GM12878 (cell line): Measurements from ENCODE around the gene GSG1L. TPM values are rescaled to one million over a fixed set of nuclear protein-coding genes. Genes with fewer than 3 reads are reported as not detected.

Experiments
- ATAC-seq: fragments of 200-7000 bp; cut with Tn5 transposase; 3 replicates; pipeline ENCODE4 v1.9.1; 2020; ENCODE audit warnings: mild to moderate bottlenecking, moderate library complexity
- BruUV-seq: library from RNA; stranded (reverse); fragments of 400-500 nt; replicated peaks from 2 replicates; lab custom pipeline; 2021; lab: Mats Ljungman, UMichigan
- CTCF ChIA-PET: fragments of 300-600 bp; sonication (Branson Sonifier 250); formaldehyde crosslinking; extraction: SDS; loops from one replicate; lab custom pipeline; 2021; ENCODE audit warnings: inconsistent platforms; lab: Yijun Ruan, JAX
- POLR2A ChIA-PET: fragments of 350-600 bp; formaldehyde crosslinking; extraction: SDS; loops from one replicate; lab custom pipeline; 2021; ENCODE audit warnings: inconsistent platforms; lab: Charles Lee
- RAD21 ChIA-PET: fragments of 300-600 bp; sonication (Branson Sonifier 250); formaldehyde crosslinking; loops from one replicate; lab custom pipeline; 2023; ENCODE audit warnings: antibody characterized with exemption; ENCODE audit not compliant: unreplicated experiment; lab: Charles Lee
- SMC1A ChIA-PET: fragments of 300-600 bp; sonication (Branson Sonifier 250); formaldehyde crosslinking; loops from one replicate; lab custom pipeline; 2023; ENCODE audit not compliant: unreplicated experiment, uncharacterized antibody; lab: Charles Lee
- DNase-seq: peaks from one replicate; pipeline ENCODE4 v3.0.0-alpha.2; 2011; ENCODE audit warnings: low read depth, low spot score
- FAIRE-seq: peaks from 3 replicates; lab custom pipeline; 2011; peaks lifted over from hg19 to GRCh38; lab: Jason Lieb, UNC
- H2AFZ ChIP-seq: 2 replicates; pipeline ENCODE4 v1.6.0; 2011; ENCODE audit warnings: low read depth, low read length, control low read depth; ENCODE audit not compliant: control insufficient read depth
- H3K27ac ChIP-seq: 2 replicates; pipeline ENCODE4 v1.5.1; 2011; ENCODE audit warnings: control low read depth; ENCODE audit not compliant: control insufficient read depth, insufficient read depth
- H3K27me3 ChIP-seq, 2 experiments: replicated peaks in 1 of 2; 2 replicates each; pipeline versions ENCODE4 v1.6.0 to v1.6.1; 2011; ENCODE audit warnings: low read length in 1 of 2; ENCODE audit not compliant: control insufficient read depth in 2 of 2, insufficient read depth in 2 of 2
- H3K36me3 ChIP-seq, 2 experiments: 2 replicates each; pipeline ENCODE4 v1.5.1; 2011; ENCODE audit warnings: low read length in 1 of 2; ENCODE audit not compliant: control insufficient read depth in 2 of 2, insufficient read depth in 2 of 2
- H3K4me1 ChIP-seq: 2 replicates; pipeline ENCODE4 v1.6.1; 2011; ENCODE audit warnings: mild to moderate bottlenecking, low read length, moderate library complexity, mixed read lengths; ENCODE audit not compliant: control insufficient read depth, insufficient read depth
- H3K4me2 ChIP-seq: 2 replicates; pipeline ENCODE4 v1.6.0; 2011; ENCODE audit warnings: control low read depth; ENCODE audit not compliant: control insufficient read depth, insufficient read depth
- H3K4me3 ChIP-seq: fragments of 200-600 bp; sonication (generic); 2 replicates; pipeline ENCODE4 v1.5.1; 2016
- H3K79me2 ChIP-seq: 2 replicates; pipeline ENCODE4 v1.6.0; 2011; ENCODE audit warnings: low read length; ENCODE audit not compliant: control insufficient read depth, insufficient read depth
- H3K9ac ChIP-seq: 2 replicates; pipeline ENCODE4 v1.8.0; 2011; ENCODE audit warnings: low read length, control low read depth, mixed read lengths; ENCODE audit not compliant: control insufficient read depth, insufficient read depth
- H3K9me3 ChIP-seq: replicated peaks from 3 replicates; pipeline ENCODE4 v1.5.1; 2011; ENCODE audit warnings: mild to moderate bottlenecking, low read length; ENCODE audit not compliant: control insufficient read depth, insufficient read depth
- H4K20me1 ChIP-seq: 2 replicates; pipeline ENCODE4 v1.6.0; 2011; ENCODE audit not compliant: control insufficient read depth, insufficient read depth
- BMI1 ChIP-seq: fragments of 450-650 bp; IDR thresholded peaks from 2 replicates; pipeline ENCODE4 v1.6.1; 2016; ENCODE audit warnings: mild to moderate bottlenecking, moderate library complexity, borderline replicate concordance
- CREM ChIP-seq: IDR thresholded peaks from 2 replicates; pipeline ENCODE4 v1.6.1; 2014; ENCODE audit warnings: antibody characterized with exemption, low read depth
- CTCF ChIP-seq, 3 experiments: IDR thresholded peaks in 2 of 3; conservative IDR thresholded peaks in 1 of 3; 2 replicates each; pipeline ENCODE4 v1.5.1; 2011; ENCODE audit warnings: low read depth in 3 of 3, low read length in 3 of 3, mild to moderate bottlenecking in 3 of 3, control low read depth in 2 of 3, moderate library complexity in 2 of 3, inconsistent platforms in 1 of 3, mixed read lengths in 1 of 3; ENCODE audit not compliant: control insufficient read depth in 2 of 3, insufficient read depth in 1 of 3; ENCODE audit errors: extremely low read depth in 1 of 3
- E4F1 ChIP-seq: fragments of 450-650 bp; IDR thresholded peaks from 2 replicates; pipeline ENCODE4 v1.6.1; 2018; ENCODE audit warnings: borderline replicate concordance, mild to moderate bottlenecking; ENCODE audit not compliant: partially characterized antibody
- MEF2B ChIP-seq: fragments of 450-650 bp; IDR thresholded peaks from 2 replicates; pipeline ENCODE4 v1.6.1; 2018; ENCODE audit warnings: mild to moderate bottlenecking, moderate library complexity; ENCODE audit not compliant: partially characterized antibody, poor library complexity, severe bottlenecking
- NR2F1 ChIP-seq: fragments of 450-650 bp; conservative IDR thresholded peaks from 2 replicates; pipeline ENCODE4 v1.6.1; 2017; ENCODE audit warnings: mild to moderate bottlenecking
- NRF1 ChIP-seq: conservative IDR thresholded peaks from 2 replicates; pipeline ENCODE4 v1.6.1; 2011; ENCODE audit warnings: mild to moderate bottlenecking, low read depth, low read length, improper control_type of control experiment
- PML ChIP-seq: IDR thresholded peaks from 2 replicates; pipeline ENCODE4 v1.6.1; 2012; ENCODE audit warnings: low read length, inconsistent platforms
- POLR2AphosphoS5 ChIP-seq: IDR thresholded peaks from 2 replicates; pipeline ENCODE4 v1.6.1; 2011; ENCODE audit warnings: mild to moderate bottlenecking, low read length, inconsistent platforms
- RAD21 ChIP-seq: IDR thresholded peaks from 2 replicates; pipeline ENCODE4 v1.6.1; 2011; ENCODE audit warnings: mild to moderate bottlenecking, low read depth, low read length, moderate library complexity; ENCODE audit not compliant: insufficient read depth
- RB1 ChIP-seq: fragments of 450-650 bp; formaldehyde crosslinking; IDR thresholded peaks from 2 replicates; pipeline ENCODE4 v1.6.1; 2017; ENCODE audit warnings: mild to moderate bottlenecking, borderline replicate concordance
- RCOR1 ChIP-seq: conservative IDR thresholded peaks from 2 replicates; pipeline ENCODE4 v1.6.1; 2012; ENCODE audit warnings: low read depth, low read length, improper control_type of control experiment
- RELA ChIP-seq: fragments of 450-650 bp; IDR thresholded peaks from 2 replicates; pipeline ENCODE4 v1.8.0; 2014; ENCODE audit warnings: borderline replicate concordance; ENCODE audit not compliant: partially characterized antibody
- SUPT20H ChIP-seq: IDR thresholded peaks from 2 replicates; pipeline ENCODE4 v1.6.1; 2011; ENCODE audit warnings: low read depth, mild to moderate bottlenecking, low read length, moderate library complexity, borderline replicate concordance; ENCODE audit not compliant: control insufficient read depth
- ZBTB40 ChIP-seq: fragments of 450-650 bp; IDR thresholded peaks from 2 replicates; pipeline ENCODE4 v1.6.1; 2016; ENCODE audit warnings: mild to moderate bottlenecking, moderate library complexity, borderline replicate concordance
- WGBS: methylation state at CpG from one replicate; pipeline ENCODE4 v1.1.6; 2016; ENCODE audit warnings: low lambda C conversion rate; ENCODE audit not compliant: insufficient replicate concordance, insufficient coverage; ENCODE audit errors: missing lambda C conversion rate; 5-methylcytosine and 5-hydroxymethylcytosine counted together
- in situ Hi-C: fragments of 300-500 bp; cut with MboI; formaldehyde crosslinking; loops from 9 replicates; pipeline ENCODE4 v1.14.3; 2018; ENCODE audit warnings: mixed read lengths
- intact Hi-C: fragments of 100-400 bp; cut with micrococcal nuclease; formaldehyde crosslinking; loops from one replicate; pipeline ENCODE4 v1.14.2; 2022; ENCODE audit not compliant: unreplicated experiment
- polyA plus RNA-seq, 11 experiments: library from polyadenylated mRNA; depleted of rRNA in 4 of 11; unstranded in 6 of 11; stranded (reverse) in 5 of 11; fragments of >200 nt; fragmentation: Nextera tagmentation in 4 of 11; fragmentation: Illumina TruSeq in 1 of 11; extraction: Ambion mirVana in 4 of 11; extraction: Trizol in 1 of 11; gene quantifications; 1 replicate in 1 of 11; 2 replicates in 10 of 11; pipeline versions ENCODE4 v1.2.1 to v1.2.3, GENCODE V29; 2011 to 2016; ENCODE audit warnings: inconsistent platforms in 2 of 11, missing spikeins in 2 of 11, low read depth in 1 of 11
- total RNA-seq, 4 experiments: library from RNA; depleted of rRNA in 3 of 4; stranded (reverse); fragments of >200 nt in 3 of 4; fragmentation: Illumina TruSeq in 1 of 4; extraction: Trizol in 1 of 4; gene quantifications; 2 replicates each; pipeline versions ENCODE4 v1.2.1 to v1.2.3, GENCODE V29; 2013 to 2021

The GSG1L gene
- total and polyA plus RNA-seq, 10 of the 15 experiments (the other 5 are each of a cell fraction or from before 2014, with no cell fraction given) = not detected

GRCh38 chr16:27827765-27828164, 235.7 kb downstream of the GSG1L start (continued):
- no peak for TF ChIP-seq CTCF (IDR thresholded peaks at IDR 0.05 in 2 of 3, conservative IDR thresholded peaks at IDR 0.05 in 1 of 3; ENCODE audit: control insufficient read depth in 2 of 3, extremely low read depth in 1 of 3, insufficient read depth in 1 of 3, low read depth in 3 of 3, low read length in 3 of 3)
- TF ChIP-seq RCOR1 = no peak
- TF ChIP-seq BMI1 = no peak
- TF ChIP-seq MEF2B = no peak
- TF ChIP-seq, all 136 proteins: peak for 0

GRCh38 chr16:27826893-27827289, 236.6 kb downstream of the GSG1L start:
- 46% methylated on average over 2 of the region's 2 CpGs for WGBS
- in situ Hi-C loops (no loop called here), intact Hi-C loops (no loop called here)
- POLR2A ChIA-PET = no interaction called here
- Histone ChIP-seq H3K36me3 (no peaks in the 10 kb centered on the region), H3K27me3 (no peaks in the 10 kb centered on the region), H3K4me1 (no peaks in the 10 kb centered on the region), H3K4me2 (no peak overlapping the region), H2AFZ (no peak overlapping the region), H3K4me3 (no peak overlapping the region), H4K20me1 (no peaks in the 10 kb centered on the region), H3K9ac (no peak overlapping the region), H3K79me2 (no peaks in the 10 kb centered on the region), H3K27ac (no peak overlapping the region), H3K9me3 (no peaks in the 10 kb centered on the region; the same call in 2 of the 3 replicates)
- BruUV-seq = no TSS peak
- SMC1A ChIA-PET = no interaction called here
- DNase-seq = no peak
- no peak for ATAC-seq
- RAD21 ChIA-PET = no interaction called here
- CTCF ChIA-PET = no interaction called here
- no peak for FAIRE-seq
- TF ChIP-seq POLR2AphosphoS5 (no peak), NR2F1 (no peak), SUPT20H (no peak), CREM (no peak), E4F1 (no peak), NRF1 (no peak), RAD21 (no peak), PML (no peak), ZBTB40 (no peak), RB1 (no peak), RELA (no peak)
